AG08395 (cell line): ENCODE data around the gene KLC1.
A peak's percentile ranks its signal among the peaks of the same experiment; 100 is the strongest.
"Not testable (repeated sequence)": the region's sequence is repeated elsewhere in the genome, so short reads cannot be mapped to it uniquely, and the experiment has no call there.

Source experiments
- DNase-seq: peaks from one replicate; pipeline ENCODE4 v3.0.0; 2012; ENCODE audit warnings: mixed read lengths, low spot score

KLC1 gene

DNA sequence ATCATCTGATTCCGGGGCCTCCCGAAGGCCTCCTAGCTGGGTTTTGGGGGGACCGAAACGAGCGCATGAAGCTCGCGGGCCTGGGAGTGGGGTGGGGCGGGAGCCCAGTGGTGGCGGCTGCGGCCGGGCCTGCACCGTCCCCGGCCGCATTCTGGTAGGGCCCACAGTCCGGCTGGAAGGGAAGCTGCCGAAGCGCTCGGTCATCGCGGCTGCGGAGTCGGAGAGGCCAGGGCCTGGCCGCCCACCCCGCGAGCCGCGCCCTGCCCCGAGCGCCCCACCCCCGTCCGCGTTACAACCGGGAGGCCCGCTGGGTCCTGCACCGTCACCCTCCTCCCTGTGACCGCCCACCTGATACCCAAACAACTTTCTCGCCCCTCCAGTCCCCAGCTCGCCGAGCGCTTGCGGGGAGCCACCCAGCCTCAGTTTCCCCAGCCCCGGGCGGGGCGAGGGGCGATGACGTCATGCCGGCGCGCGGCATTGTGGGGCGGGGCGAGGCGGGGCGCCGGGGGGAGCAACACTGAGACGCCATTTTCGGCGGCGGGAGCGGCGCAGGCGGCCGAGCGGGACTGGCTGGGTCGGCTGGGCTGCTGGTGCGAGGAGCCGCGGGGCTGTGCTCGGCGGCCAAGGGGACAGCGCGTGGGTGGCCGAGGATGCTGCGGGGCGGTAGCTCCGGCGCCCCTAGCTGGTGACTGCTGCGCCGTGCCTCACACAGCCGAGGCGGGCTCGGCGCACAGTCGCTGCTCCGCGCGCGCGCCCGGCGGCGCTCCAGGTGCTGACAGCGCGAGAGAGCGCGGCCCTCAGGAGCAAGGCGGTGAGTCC, at the start of gene KLC1:
Gene KLC1, plus strand, starts transcription at position 528 of the 819 bp plus-strand sequence. CDS start 25,354 bp downstream, outside the sequence.
- peak; percentile 84 for DNase-seq

DNA sequence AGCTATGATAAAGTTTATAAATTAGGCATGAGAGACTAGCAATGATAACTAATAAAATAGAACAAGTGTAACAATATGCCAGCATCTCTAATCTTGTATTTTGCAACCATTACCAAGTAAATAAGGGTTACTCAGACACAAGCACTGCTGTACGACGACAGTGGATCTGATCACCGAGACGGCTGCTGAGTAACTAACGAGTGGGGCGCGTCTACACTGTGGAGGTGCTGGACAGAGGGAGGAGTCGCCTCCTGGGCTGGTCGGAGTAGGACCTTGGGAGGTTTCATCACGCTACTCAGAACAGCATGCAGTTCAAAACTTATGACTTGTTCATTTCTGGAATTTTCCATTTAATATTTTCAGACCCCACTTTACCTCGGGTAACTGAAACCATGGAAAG, 47.8 kb upstream of the KLC1 start:
- DNase-seq: no peak

DNA sequence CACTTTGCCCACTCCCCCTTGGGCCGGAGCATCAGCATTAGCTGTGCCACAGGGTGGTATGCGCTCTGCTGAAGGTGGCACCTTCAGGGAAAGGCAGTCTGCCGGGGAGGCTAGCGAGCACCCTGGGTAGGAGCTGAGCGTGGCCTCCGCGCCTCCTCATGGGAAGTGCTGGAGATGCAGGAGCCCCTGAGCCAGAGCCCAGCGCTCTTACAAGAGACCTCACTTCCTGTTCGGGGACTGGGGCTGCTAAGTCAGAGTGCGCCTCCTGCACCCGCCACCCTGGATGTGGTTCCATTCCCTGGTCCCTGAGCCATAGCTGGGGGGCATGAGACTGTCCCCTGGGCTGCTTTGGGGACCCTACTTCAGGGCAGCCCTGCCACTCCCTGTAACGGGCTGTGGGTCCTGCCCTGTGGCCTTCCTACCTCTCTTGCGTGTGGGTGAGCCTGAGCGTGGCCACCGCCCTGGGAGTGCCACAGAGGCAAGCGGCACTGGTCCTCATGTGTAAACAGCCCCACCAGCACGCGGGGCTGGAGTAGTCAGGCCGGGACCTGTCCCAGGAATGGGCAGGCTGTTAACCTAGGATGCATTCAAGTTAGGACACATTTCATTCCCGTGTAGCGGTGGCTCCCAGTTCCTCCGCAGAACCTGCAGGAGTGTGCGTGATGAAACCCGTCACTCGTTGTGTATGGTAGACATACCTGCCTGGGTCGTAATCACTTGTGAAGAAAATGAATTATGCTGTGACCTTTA, 46.9 kb upstream of the KLC1 start:
- DNase-seq: no peak

DNA sequence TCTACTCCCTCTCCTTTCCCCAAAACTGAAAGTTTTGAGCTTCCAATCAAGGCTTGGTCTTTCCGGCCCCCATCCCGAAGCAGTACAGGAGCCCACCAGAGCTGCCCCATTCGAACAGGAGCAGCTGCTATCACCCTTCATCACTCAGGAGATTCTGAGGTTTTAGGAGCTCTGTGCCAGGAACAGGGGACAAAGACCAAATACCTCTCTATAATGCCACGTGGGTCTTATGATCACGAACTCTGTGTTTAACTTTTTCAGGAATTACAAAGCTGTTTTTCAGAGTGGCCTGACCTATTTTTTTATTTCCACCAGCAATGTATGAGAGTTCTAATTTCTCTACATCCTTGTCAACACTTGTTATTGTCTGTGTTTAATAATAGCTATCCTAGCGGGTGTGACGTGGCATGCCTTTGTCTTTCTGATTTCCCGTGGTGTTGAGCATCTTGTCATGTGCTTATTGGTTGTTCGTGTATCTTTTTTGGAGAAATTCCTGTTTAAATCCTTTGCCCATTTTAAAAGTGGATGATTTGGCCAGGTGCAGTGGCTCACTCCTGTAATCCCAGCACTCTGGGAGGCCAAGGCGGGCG, 44.6 kb upstream of the KLC1 start:
- DNase-seq: no peak

DNA sequence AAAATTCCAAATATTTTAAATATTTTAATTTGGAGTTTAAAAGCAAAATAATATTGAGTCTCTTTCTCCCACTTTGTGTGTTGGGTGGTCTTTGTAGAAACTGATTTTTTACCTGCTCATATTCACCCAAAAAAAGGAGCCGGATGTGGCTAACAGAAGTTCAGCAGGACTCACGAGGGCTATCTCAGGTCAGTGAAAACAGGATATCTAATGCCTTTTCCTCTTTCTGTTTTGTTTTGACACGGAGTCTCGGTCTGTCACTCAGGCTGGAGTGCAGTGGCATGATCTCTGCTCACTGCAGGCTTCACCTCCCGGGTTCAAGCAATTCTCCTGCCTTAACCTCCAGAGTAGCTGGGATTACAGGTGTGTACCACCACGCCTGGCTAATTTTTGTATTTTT, 35.4 kb upstream of the KLC1 start:
- DNase-seq: no peak

DNA sequence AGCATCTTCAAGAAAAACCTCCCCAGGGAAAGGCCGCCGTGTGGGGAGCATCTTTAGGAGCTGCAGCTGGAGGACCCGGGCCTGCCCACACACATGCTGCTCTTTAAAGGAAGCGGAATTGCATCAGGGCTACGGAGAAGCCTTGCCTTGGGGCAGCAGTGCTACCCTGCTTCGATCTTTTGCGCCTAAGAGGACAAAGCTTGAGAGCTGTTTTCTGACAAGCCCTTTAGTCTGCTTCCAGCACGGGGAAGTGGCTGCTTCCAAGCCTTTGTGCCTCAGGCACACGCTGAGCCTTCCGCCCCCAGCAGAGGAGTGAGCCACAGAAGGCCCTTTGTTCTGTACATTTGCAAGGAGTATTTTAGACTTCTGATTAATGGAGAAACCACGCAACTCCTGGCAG, 34.7 kb upstream of the KLC1 start:
- DNase-seq: peak; percentile 73

DNA sequence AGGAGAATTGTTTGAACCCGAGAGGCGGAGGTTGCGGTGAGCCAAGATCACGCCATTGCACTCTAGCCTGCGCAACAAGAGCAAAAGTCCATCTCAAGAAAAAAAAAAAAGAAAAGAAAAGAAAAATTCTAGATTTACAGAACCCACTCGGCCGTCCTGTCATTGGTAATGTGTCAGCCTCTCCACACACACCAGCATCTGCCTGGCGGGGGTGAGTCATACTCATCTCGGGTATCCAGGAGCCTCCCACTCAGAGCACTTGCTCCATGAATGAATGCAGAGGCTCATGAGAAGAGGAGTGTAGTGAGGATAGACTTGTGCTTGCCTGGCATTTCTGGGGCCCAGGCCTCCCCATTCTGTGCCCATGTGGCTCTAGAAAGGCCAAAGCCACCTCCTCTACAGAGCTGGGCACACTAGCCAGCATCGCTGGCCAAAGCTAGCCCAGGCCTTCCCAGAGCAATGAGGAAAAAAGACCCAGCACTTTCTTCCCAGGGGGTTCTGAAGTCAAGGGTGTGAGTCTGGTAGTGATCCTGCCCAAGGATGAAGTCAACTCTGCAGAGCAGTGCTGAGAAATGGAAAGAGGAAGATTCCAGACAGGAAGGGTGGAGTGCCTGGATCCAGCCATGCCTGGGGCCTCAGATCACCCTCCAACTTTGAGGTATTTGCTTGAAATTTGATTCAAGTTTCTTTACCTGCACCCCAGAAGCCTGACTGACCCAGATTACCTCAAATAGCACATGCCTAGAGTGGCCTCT, 31.2 kb upstream of the KLC1 start:
- peak; percentile 97 for DNase-seq

DNA sequence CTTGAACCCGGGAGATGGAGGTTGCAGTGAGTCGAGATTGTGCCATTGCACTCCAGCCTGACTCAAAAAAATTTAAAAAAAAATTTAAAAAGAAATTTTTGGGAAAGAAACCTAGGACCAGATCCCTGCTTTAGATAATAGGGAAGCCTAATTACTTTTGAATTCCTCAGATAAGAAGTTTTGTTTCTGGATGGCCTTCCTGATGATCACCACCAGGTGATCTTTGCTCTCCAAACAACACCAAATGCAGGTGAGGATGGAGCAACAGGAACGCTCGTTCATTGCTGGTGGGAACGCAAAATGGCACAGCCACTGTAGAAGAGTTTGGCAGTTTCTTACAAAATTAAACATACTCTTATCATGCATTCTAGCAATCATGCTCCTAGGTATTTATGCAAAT, 28.5 kb upstream of the KLC1 start:
- DNase-seq: no peak

DNA sequence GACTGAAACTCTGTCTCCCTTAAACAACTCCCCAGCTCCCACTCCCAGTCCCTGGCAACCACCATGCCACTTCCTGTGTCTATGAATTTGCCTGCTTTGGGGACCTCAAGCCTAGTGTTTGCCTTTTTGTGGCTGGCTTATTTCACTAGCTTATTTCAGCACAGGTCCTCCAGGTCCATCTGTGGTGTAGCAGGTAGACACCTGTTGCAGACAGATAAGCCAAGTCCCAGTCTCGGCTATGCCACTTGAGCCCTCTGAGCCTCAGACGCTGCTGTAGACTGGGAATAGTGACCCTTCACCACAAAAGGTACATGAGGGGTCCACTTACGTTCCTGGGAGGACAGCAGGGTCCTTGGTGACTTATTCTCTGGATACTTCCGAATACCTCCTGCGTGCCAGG, 24.4 kb upstream of the KLC1 start:
- DNase-seq: no peak

DNA sequence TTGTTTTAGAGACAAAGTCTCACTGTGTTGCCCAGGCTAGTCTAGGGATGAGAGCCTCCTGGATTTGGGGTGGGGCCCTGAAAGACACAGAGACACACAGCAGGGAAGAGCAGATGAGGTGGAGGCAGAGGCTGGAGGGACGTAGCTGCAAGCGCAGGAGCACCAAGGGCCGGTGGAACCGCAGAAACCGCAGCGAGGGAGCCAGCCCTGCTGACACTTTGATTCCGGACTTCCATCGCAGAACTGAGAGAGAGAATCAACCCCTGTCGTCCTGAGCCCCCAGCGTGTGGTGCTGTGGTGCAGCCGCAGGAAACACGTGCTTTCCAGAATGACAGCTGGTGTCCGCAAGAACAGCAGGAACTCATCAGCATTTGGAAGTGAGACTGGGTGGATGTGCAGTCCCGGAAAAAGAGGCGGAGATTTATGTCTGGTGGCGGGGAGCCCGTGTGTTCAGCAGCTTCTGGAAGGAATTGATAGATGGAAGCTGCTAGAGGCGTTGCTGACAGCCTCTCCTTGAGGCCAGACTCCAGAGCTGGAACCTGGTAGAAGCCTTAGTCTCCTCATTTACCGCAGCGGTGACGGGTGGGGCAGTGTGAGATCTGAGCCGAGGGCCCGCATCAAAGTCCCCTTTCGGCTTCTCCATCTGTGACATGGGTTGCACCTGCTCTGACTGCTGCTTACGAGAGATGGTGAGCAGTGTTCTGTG, 21.9 kb upstream of the KLC1 start:
- DNase-seq: peak; percentile 93

DNA sequence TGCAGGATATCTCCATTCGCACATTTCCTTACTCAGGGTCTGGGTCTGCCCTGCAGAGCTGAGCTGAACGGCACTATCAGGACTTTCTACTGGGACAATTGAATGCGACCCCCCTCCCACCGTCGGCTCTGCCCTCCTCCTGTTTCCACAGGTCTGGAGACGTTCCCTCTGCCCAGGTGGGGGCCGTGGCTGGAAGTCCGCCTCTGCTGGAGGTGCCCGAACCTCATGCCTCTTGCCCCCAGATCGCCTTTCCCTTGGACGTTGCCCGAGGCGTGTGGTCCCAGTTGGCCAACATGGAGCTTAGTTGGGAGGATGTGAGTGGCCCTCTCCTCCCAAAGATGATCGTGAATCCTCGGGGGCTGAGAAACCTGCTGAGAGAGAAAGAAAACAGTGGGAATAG, 21.2 kb upstream of the KLC1 start:
- no peak for DNase-seq

DNA sequence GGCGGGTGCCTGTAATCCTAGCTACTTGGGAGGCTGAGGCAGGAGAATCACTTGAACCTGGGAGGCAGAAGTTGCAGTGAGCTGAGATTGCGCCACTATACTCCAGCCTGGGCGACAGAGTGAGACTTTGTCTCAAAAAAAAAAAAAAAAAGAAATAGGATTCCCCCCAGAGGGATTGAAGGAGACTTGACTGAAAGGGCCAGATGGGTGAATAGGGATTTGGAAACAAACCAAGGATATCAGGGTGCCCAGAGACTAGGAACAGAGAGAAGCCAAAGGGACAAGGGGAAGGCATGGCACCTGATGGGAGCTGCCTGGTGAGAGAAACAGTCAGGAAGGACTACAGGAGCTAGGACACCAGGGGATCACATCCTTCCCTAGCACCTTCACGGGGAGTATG, 19.9 kb upstream of the KLC1 start:
- not testable (repeated sequence) for DNase-seq

DNA sequence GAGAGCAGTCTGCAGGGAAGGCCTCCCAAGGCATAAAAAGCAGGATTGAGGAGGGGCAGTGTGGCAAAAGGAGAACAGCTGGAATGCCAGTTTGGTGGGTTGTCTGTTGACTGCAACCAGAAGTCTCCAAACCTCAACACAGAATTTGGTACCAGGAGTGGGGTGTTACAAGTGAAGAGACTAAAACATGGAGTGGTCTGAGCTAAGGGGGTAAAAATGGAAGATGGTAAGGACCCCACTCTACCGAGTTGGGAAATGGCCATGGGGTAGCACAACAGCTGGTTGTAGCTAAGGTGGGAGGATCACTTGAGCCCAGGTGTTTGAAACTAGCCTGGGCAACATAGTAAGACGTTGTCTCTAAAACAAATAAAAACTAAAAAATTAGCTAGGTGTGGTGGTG, 17.8 kb upstream of the KLC1 start:
- no peak for DNase-seq

DNA sequence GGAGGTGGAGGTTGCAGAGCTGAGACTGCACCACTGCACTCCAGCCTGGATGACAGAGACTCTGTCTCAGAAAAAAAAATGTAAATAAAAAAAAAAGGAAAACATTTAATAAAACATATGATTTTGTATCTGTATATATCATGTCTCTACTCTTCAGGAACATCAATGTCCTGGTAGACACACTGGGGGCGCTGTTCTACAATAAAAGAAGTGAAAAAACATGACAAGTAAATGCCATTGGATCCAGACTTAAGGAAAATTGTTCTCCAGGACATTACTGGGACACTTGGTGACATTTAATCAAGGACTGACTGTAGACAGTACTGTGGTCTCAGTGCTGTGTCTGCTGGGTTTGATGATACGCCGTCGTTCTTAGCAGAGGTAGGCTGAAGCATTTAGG, 15.5 kb upstream of the KLC1 start:
- no peak for DNase-seq

DNA sequence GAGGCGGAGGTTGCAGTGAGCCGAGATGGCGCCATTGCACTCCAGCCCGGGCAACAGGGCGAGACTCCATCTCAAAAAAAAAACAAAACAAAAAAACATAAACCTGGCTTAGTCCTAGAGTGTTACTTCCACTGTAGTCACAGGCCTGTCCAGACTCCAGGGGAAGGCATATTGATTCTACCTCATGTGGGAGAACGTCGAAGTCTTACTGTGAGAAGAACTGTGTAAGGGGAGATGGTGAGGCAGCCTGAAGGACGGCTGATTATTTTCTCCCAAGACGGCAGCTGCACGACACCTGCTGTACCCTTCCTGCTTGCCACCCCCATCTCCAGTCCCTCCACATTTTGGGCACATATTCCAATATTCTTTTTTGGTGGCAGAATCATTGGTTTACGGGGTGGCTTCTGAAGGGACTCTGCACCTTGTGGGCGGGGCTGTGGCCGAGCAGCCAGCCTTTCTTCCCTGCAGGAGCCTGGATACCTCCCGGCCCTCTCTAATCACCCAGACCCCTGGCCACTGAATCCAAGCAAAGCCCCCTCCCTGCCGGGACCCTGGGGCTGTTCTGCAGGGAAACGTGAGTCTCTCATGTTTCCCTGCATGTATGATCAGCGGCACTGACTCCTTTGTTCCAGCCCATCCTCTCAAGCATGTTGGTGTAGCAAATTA, 12.2 kb upstream of the KLC1 start:
- no peak for DNase-seq

DNA sequence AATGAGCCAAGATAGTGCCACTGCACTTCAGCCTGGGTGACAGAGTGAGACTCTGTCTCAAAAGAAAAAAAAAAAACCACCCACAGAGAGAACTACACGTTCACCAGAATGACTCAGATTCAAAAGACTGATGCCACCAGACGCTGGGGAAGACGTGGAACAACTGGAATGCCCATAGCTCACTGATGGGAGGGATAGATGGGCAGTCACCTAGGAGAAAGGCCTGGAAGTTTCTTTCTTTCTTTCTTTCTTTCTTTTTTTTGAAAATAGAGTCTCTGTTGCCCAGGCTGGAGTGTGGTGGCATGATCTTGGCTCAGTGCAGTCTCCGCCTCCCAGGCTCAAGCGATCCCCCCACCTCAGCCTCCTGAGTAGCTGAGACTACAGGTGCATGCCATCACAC, 10.0 kb upstream of the KLC1 start:
- DNase-seq: peak; percentile 60

DNA sequence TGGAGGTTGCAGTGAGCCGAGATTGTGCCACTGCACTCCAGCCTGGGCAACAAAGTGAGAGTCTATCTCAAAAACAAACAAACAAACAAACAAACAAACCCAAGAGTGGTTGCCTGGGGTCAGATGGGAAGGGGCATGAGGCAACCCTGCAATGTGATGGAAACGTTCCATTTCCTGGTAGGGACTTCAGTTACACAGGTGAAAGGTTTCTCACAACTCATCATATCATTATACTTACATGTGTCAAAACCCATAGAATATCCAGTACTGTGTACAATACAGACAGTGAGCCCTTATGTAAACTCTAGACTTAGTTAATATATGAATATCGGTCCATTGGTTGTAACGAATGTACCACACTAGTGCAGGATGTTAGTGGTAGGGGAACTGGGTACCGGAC, 7.2 kb upstream of the KLC1 start:
- no peak for DNase-seq

DNA sequence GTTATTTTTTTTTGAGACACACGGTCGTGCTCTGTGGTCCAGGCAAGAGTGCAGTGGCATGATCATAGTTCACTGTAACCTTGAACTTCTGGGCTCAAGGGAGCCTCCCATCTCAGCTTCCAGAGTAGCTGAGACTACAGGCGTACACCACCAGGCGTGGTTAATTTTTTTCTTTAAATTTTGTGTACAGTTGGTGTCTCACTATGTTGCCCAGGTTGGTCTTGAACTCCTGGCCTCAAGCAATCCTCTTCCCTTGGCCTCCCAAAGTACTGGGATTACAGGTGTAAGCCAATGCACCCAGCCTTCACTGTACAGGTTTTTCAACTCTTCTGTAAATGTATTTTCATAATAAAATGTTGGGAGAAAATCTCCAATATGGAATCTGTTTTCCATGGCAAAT, 5.7 kb upstream of the KLC1 start:
- DNase-seq: no peak

DNA sequence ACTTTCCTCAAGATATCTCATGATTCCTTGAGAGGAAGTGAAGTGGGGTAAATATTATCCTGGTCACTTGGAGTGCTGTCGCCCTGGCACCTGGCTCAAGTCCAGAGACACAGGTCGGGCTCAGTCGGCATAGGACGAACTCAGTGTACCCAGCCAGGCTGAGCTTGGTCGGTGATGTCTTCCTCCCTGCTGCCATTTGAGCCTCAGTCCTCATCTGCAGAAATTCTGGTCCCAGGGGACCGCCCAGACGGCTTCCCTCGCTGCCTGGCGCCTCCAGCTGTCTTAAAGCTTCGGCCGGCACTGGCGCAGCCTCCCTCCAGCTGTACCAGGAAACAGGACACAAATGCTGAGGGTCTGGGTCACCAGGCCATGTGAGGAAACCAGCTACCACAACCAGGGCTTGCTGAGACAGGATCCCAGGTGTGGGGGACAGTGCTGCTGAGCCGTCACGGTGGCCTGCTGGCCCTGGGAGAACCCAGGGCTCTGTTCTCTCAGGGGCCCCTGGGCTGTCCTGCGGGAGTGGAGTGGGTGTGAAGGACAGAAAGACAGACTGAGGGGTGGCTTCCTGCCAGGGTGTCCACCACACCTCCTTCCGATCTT, 5.0 kb upstream of the KLC1 start:
- no peak for DNase-seq

DNA sequence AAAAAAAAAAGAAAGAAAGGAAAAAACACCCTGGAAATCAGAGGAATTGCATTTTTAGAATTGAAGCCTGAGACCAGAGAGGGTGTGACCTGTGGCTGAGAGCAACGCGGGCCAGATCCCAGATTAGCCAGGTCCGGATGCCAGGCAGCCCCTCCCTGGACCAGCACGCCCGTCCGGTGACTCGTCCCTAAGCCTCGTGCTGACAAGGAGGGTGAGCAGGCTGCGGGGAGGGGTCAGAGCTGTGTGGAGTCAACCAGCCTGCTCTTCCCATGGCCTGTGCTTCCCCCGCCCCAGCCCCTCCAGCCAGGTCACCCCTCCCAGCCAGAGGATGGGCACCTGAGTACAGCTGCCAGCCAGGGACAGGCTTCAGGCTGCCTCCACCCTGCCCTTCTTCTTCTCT, 4.2 kb upstream of the KLC1 start:
- DNase-seq: peak; percentile 76
